Stimulated activated CD8-positive, alpha-beta memory T cell treated with anti-CD3 and anti-CD28 coated beads, Interleukin-7, amount 100 ng/mL, for 1 hour (primary cell): ENCODE results near the gene GNAT1.
A peak's percentile ranks its signal among the peaks of the same experiment; 100 is the strongest.
"Not testable (repeated sequence)": the region's sequence is repeated elsewhere in the genome, so short reads cannot be mapped to it uniquely, and the experiment has no call there.

ENCODE experiments used
- DNase-seq, 2 donors: peaks; one replicate each; pipeline ENCODE4 v3.0.0-alpha.2; 2020; ENCODE audit warnings: low read depth in 2 of 2

The GNAT1 gene

DNA sequence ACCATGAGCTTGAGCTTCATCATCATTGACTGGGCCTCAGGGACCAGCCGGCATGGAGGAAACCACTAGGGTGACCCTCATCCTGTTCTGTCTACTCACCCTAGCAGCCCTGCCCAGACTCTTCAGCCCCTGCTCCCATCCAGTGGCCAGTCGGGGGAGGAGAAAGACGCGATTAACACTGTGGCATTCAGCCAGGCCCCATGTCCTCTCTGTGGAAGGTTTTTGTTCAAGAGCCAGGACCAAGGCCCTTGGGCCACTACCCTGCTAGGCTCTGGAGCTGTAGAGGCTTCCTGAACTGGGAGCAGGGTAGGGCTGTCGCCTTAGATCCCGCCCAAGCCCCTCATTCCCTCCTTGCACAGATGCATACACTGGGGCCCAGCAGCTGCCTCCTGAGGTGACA lies 28.7 kb downstream of the GNAT1 start:
- no peak for DNase-seq

DNA sequence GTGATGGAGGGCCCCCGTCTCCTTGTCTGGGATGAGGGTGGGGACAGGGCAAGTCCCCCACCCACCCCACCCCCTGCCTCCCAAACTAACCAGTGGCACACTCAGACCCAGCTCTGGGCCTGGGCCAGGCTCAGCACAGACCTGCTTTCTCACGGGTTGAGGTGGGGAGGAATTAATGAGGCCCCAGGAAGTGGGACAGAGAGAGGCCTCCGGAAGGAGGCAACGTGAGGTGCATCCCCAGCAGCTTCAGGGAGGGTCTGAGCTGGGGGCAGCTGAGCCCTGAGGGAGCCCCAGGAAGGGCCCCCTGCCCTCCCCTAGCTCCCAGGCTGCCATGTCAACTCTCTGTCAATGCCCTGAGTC lies 29.6 kb downstream of the GNAT1 start:
- DNase-seq, result no peak

DNA sequence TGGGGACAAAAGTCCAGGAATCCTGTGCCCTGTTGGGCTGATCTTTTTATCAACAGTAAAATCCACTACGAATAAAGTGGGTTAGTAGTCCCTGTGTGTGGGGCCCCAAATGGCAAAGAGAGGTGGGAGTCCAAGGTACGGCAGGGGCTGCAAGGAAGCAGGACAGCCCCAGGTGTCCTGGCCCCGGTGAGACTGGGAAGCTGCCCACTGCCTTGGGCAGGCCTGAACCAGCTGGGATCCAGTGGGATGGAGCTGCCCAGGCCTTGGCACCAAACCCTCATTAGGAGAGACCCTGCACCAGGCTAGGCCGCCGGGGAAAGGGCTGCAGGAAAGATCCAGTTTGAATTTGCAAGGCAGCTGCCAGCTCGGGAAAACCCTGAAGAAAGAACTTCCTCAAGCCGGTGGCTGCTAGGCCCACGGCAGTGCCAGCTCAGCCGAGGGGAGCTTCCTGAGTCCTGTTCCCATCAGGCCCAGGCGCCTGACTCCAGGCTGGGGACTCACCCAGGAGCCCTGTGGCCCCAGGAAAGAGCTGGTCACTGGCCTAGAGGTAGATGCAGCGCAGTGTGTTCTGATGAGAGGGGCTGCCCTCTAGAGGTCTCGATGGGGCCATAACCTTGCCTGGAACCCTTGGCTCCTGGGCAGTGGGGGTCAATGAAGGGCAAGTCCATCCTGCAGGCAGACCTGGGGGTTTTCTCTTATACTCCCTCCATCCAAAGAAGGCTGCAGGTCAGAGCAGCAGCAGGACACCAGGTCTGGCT lies 30.2 kb downstream of the GNAT1 start:
- DNase-seq, result no peak

DNA sequence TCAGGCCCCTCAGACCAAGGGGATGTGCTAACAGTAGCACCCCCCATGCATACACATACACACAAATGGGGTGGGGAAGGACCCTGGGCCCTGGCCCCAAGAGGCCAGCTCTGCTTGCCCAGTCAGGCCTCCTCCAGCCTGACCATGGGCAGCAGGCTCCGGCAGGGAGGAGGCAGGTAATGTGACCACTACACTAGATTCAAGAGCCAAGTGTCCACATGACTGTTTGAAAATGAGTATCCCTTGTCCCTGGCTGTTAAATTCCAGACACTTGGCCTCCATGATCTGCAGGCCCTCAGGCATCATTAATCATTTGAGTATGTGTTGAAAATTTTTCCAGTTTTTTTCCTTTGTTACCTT lies 30.7 kb downstream of the GNAT1 start:
- no peak for DNase-seq

DNA sequence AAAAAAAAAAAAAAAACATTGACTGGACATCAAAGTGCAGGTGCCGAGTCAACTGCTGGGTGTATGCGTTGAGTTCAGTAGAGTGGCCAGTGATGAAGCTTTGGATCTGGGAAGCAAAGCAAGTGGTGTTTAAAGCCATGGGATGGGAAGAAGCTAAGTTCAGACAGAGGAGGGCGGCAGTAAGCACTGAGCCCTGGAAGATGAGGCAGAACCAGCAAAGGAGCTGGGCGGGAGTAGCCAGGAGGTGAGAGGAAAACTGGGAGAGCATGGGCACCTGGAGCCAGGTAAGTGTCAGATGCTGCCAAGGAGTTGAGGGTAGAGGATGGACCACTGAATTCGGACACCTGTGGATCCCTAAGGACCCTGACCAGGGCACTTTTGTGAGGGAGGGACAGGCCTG lies 33.2 kb downstream of the GNAT1 start:
- DNase-seq, result no peak

DNA sequence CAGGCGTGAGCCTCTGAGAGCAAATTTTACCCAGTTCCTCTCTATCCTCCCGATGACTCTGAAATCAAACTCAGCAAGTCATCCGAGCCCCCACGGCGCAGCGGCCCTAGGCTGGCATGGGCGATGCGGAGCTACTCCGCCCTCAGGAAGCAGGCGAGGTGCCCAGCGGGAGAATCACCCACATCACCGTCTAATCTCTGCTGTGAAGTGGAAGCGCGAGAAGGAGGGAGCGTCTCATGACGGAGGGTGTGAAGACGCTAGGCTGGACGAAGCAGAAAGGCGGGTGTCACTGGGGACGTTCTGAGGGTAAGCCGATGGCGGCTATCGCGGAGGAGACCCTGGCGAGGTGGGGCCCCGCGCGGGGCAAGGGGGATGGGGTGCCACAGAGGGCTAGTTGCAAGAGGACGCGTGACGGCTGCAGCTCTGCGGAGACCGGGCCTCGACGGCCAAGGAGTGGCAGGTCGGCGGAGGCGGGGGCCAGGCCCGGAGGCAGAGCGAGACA lies 35.5 kb downstream of the GNAT1 start:
- DNase-seq, result no peak

DNA sequence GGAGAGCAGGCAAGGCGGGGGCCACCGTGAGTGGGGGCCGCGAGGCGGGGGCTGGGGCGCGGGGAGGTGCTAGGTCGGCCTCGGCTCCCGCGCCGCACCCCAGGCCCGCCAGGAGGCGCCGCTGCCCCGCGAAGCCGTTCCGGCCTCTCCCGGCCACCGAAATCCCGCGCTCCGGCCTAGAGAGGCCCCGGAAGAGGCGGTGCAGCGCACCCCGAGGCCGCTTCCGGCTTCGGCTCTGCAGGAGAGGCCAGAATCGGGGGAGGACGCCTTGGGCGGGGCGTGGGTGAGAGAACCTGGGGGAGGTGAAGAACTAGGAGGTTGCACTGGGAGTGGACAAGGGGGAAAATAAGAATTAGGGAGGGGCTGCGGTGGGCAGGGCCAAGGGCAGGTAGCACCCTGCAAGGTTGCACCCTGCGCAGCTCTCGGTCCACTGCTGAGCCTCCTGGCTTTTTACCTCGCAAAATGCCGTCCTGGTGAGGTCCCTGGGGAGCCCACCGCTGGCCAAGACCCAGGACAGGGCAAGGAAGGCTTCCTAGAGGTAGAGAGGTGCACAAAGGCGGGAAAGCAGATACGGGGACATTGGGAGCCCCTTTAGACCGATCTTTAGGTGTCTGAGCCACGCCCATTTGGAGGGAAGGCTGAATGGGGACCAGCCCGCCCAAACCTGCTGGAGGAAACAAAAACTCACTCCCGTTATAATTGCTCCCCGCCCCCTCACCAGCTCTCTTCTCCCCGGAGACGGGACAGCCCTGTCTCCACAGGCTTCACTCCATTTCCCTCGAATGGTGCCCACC lies 36.2 kb downstream of the GNAT1 start:
- DNase-seq, result peak; percentile 76 to 81

DNA sequence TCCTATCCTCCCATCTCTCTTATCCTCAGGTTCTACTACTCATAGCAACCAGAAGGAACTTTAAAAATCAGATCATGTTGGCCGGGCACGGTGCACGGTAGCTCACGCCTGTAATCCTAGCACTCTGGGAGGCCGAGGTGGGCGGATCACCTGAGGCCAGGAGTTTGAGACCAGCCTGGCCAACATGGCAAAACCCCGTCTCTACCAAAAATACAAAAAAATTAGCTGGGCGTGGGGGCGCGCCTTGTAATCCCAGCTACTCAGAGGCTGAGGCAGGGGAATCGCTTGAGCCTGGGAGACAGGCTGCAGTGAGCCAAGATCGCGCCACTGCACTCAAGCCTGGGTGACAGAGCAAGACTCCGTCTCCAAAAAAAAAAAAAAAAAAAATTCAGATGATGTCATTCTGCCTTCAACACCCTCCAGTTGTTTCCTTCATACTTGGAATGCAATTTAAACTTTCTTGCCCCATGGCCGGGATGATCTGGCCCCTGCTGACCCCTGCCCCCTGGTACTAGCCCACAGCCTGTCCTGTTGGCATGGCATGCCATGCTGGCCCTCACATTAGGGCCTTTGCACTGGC lies 36.9 kb downstream of the GNAT1 start:
- DNase-seq, result not testable (repeated sequence)

DNA sequence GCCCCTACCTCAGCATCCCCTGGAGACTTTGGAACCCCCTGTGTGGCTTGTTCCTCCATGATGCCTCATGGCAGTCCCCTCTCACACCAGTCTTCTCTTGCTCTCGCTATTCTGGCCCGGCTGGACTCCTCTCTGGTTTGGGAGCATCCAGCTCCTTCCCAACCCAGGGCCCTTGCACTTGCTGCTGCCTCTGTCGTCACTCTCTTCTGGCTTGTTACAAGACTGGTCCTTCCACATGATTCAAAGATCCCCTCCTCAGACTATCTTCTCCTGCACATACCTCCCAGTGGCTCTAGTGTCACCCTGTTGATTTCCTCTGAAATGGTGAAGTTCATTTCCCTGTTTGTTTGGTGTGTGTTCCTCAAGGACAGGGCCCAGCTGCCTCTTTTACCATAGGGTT lies 38.1 kb downstream of the GNAT1 start:
- no peak for DNase-seq

DNA sequence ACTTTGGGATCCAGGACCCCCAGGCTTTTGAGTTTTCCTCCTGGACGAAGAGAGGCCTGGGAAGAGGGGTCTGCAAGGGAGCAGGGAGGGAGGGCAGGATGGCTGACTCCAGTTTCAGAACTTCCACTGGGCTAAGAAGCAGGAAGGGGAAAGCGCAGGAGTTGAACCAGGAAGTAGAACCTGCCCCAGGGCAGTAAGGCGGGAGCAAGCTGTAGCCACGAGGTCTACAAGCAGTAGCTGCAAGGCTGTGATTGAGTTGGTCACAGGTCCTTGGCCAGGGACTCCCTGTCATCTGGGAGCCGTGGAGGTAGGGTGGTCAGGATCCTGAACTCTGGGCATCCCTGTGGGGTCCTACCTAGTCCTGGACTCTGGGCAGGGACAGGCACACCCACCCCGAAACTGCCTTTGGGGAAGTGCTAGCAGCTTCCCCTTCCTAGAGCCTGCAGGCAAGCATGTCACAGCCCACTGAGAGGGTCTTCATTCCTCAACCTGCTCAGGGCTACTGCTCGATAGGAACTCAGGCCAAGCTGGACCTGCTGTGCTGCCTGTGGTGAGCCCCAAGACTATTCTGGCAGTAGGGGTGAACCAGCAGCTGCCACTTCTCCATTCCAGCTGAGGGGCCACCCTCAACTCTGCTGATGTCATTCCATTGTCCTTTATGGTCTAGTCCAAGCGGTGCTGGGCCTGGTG lies 38.8 kb downstream of the GNAT1 start:
- DNase-seq, result no peak

DNA sequence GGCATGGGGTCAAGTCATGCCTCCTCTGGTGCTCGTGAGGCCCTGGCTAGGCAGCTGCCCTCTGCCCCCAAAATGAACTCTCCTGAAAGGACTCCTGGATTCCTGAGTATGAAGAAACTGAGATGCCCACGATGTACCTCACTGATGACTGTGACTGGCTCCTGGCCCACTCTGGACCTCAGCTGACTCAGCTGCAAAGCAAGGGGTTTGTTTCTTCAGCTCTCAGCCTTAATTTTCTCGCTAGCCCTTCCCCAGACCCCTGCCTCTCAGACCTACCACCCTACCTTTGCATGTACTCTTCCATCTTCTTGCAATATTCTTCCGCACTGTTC lies 39.4 kb downstream of the GNAT1 start:
- no peak for DNase-seq

DNA sequence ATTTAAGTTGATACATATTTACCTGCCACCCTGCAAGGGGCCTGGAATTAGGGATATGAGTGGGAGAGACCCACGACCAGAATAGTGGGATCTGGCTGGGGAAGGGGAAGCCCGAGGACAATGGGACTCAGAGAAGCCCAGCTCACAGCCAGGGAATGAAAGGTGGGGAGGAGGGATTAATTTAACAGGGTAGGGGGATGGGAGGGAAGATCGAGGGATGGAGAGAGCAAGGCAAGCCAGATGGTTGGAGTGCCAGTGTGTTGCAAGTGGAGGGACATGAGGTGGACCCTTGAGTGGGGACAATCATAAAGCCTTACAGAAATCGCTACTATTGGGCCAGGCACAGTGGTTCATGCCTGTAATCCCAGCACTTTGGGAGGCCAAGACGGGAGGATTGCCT lies 40.2 kb downstream of the GNAT1 start:
- DNase-seq, result no peak

DNA sequence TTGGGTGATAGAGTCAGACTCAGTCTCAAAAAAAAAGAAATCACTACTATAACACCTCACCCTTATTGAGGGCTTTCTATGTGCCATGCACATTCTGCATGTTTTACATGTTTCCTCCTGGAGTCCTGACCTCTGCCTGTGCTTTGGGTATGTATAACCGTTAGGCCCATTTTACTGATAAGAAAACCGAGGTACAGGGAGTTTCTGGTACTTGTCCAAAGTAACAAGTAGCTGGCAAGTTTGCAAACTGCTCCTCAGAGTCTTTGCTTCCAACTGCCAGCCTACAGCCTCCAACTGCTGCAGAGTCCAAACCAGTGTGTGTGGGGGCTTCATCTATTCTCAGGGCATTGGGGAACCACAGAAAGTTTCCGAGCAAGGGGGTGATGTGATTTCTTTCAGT lies 40.9 kb downstream of the GNAT1 start:
- no peak for DNase-seq

DNA sequence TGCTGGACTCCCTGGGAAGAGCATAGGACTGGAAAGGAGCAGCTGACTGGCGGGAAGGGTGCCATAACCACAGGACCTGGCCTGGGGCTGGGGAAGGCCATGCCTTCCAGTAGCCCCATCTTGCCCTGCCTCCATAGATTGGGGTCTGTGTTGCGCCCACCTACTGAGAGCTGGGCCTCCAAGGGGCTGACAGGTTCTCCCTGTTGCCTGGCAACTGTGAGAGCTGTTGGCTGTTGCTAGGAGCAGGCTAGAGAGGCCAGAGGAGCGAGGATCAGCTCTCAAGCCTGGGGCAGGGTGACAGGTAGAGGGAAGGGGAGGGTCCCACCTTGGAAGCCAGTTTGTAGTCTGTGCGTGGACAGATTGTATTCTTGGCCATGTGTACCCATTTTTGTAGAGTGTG lies 41.8 kb downstream of the GNAT1 start:
- no peak for DNase-seq

DNA sequence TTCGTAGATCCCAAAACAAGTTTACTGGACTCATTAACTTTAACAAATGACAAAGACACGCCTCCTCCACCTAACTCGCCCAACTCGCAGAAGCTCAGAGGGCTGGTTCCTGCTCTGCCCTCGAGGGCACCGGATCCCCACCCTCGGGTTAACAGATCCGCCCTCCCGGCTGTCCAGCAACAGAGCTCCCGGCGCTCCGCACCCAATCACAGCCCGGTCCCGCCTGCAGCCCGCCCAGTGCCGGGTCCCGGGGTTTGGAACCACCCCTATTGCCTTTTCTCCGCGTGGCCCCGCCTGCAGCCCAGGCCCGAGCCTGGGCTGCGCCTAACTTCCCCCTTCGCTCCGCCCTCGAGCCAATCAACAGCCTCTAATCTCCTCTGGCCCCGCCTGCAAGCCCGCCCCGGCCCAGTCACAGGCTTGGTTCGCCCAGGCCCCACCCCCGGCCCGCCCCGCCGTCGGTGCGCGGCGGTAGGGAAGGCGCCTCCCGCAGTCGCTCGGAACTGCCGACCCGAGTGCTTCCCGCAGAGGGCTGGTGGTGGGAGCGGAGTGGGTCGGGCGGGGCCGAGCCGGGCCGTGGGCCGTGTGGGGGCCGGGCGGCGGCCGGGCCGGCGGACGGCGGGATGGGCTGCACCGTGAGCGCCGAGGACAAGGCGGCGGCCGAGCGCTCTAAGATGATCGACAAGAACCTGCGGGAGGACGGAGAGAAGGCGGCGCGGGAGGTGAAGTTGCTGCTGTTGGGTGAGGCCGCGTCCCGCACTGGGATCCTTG lies 44.5 kb downstream of the GNAT1 start, which contains the start of gene GNAI2:
Gene GNAI2 (plus strand): TSS at position 489 of the 768 bp plus-strand sequence. CDS start 132 bp downstream, at position 621.
- DNase-seq, result peak; percentile 96 to 97

DNA sequence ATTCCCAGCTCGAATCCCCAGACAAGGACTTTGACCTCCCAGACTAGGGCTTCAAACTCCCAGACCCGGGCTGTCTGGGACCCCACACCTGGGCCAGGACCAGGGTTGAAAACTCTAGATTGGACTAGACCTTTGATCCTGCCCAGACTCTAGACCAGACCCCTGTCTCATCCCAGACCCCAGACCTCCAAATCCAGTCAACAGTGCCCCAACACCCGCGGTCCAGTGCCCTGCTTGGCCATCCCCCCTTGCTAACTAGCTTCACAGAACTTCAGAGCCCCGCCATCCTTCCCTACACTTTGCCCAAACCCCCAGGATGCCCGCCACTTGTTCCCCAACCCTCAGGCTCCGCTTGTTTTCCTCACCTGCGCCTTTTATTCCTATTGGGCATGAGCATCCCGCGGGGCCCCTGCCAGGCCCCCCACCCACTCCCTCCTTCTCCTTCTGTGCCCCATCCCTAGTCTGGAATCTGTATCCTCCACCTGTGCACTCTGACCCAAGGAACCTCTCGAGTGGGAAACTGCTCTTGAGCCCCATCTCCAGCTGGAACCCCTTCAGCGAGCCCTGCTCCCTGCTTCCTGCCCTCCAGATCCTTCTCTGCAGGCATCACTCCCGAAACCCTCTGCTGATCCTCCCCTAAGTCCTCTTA lies 45.2 kb downstream of the GNAT1 start:
- DNase-seq, result no peak

DNA sequence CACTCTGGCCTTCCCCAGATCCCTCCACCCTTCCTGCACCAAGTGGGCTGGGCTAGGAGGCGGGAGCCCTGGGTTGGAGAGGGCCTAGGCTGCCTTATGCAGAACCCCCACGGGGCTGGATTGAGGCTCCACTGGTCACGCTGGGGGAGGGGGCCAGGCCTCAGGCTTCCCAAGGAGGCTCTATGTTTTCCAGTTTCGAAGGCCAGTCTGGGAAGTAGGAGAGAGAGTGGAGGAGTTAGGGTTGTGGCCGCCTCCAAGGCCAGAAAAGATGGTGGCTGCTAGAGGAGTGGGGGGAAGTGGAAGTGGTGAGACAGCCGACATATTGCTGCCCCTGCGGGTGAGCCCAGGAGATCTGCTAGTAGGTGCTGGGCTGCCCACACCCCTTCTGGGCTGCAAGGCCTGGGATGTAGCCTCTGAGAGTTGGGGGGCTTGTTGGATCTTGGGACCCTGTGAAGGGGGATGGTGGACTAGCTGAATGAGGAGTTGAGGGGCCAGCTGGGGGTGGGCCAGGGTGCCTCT lies 45.8 kb downstream of the GNAT1 start:
- DNase-seq, result no peak

DNA sequence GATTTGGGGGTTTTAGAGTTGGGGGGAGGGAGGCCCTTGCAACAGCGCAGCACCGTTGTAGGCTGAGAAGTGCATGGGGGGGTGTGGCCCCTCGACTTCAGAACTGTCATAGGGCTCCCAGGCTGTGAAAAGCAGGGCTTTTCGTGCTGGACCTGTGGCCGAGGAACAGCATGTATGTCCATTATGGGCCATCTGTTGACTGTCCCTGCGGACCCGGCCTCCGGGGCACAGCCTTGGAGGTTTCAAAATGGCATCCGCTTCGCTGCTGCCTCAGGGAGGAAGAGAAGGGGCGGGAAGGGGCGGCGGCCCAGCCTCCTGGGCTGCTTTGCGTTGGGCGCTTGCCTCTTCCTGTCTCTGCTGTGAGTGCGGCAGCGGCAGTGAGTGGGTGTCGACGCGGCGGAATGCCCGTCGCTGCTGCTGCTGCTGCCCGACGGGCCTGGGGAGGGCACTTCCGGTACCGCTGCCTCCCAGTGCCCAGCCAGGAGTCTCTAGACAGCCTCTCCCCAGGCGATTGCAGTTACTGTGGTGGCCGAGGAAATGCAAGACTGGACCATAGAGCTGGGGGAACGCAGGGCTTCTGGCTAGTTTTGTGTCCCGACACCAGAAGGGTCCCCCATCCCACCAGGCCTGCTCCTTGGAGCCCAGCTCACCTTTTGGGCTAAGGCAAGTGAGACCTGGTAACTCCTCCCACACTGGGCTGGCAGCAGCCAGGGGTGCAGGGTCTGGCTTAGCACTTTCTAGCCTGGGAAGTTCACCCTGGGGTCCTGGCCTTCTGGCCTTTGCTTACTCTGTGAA lies 46.5 kb downstream of the GNAT1 start:
- DNase-seq, result peak; percentile 70 to 74

DNA sequence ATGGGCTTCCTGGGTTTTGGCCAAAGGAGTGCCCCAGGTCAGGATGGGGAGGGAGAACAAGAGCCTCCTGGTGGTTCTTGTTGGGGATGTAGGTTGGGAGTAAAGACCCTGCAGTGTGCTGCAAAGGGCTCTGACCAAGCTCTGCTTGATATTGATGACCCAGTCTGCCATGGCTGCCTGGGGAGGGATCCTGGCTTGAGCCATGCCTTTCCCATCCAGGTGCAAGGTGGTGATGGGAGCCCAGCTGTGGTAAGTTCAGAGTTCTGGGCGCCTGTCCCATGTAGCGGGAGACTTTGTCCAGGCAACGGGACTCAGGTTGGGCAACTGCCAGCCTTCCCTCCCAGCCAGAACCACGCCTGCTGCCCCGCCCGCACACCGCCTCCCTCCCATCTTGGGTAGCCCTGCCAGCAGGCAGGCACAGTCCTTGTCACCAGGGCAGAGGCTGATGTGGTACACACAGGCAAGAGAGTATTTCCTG lies 47.2 kb downstream of the GNAT1 start:
- no peak for DNase-seq

DNA sequence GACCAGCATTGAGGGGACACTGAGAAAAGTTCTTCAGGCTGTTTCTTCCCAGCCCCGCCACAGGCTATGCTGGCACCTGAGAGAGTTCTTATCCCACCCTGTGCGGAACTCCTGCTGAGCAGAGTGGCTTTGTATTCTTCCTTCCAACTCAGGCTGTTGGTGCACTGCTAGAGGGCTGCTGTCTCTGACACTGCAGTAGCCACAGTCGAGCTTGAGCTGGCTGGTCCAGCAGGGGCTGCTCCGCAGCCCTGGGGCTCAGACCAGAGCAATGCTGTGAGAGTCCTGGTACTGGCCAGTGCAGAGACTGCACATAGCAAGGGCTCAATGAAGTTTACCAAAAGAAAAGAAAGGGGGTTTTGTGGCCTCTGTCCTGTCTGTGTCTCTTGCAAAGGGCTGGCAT lies 48.2 kb downstream of the GNAT1 start:
- DNase-seq, result no peak
